Mesodermal cell (in vitro differentiated cells): ENCODE data around the gene MTUS2.

Experiments used
- H3K27ac ChIP-seq: 2 replicates; pipeline ENCODE4 v1.7.0; 2013; ENCODE audit warnings: mild to moderate bottlenecking, low read depth, low read length, moderate library complexity; ENCODE audit not compliant: severe bottlenecking
- H3K36me3 ChIP-seq: 2 replicates; pipeline ENCODE4 v1.7.1; 2013; ENCODE audit warnings: mild to moderate bottlenecking, low read length, moderate library complexity; ENCODE audit not compliant: control insufficient read depth, insufficient read depth
- H3K4me1 ChIP-seq: one replicate; pipeline ENCODE4 v1.7.1; 2013; ENCODE audit warnings: mild to moderate bottlenecking, low read length; ENCODE audit not compliant: insufficient read depth, control insufficient read depth, poor library complexity, severe bottlenecking
- H3K4me3 ChIP-seq: 2 replicates; pipeline ENCODE4 v1.7.0; 2013; ENCODE audit warnings: low read length, control low read depth, mild to moderate bottlenecking; ENCODE audit not compliant: insufficient read depth, poor library complexity, severe bottlenecking; ENCODE audit errors: extremely low read depth
- H3K9me3 ChIP-seq: 2 replicates; pipeline ENCODE4 v1.7.1; 2013; ENCODE audit warnings: mild to moderate bottlenecking, low read length, moderate library complexity; ENCODE audit not compliant: control insufficient read depth
- WGBS, 2 experiments: methylation state at CpG; one replicate each; pipeline ENCODE4 v1.1.5; 2013; ENCODE audit warnings: missing lambda C conversion rate in 2 of 2; ENCODE audit not compliant: insufficient coverage in 2 of 2; 5-methylcytosine and 5-hydroxymethylcytosine counted together

The MTUS2 gene

DNA sequence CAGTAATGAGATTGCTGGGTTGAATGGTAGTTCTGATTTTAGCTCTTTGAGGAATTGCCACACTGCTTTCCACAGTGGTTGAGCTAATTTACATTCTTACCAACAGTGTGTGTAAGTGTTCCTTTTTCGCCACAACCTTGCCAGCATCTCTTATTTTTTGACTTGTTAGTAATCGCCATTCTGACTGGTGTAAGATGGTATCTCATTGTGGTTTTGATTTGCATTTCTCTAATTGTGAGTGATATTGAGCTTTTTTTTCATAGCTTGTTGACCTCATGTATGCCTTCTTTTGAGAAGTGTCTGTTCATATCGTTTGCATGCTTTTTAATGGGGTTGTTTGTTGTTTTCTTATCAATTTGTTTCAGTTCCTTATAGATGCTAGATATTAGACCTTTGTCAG is 245.0 kb downstream of the MTUS2 start:
- H3K27ac ChIP-seq: no peak overlapping the region
- no peaks in the 10 kb centered on the region for H3K36me3 ChIP-seq
- H3K9me3 ChIP-seq: peaks cover 10% of the 10 kb centered on the region
- 60 to 84% methylated on average over 1 to 3 of the region's 3 CpGs for WGBS, 2 experiments
- H3K4me3 ChIP-seq: no peak overlapping the region
- no peaks in the 10 kb centered on the region for H3K4me1 ChIP-seq

DNA sequence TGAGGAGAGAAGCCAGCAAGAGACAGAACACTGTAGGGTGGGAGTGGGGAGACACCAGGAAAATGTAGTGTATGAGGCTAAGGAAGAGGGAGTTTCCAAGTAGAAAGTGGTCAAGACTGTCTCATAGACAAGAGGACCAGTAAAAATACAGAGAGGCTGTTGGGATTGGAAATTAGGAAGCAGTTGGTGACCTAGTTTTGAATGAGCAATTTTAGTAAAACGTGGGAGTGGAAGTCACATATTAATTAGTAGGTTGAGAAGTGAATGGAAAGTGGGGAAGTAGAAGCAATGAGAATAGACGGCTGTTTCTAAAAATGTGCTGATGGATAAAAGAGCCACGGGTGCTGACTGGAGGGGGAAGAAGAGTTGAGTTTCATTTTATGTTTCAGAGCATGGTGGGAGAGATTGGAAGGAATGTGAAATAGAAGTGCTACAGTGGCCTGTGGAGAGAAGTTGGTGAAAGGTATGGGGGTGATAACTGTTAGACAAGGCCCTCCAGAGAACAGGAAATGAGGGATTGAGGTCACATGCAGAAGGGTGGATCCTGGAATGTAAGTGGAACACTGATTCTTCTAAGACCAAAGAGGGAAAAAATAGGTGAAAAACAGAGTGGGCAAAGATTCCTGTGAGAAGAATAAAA is 247.3 kb downstream of the MTUS2 start:
- Histone ChIP-seq H3K4me3 (no peak overlapping the region), H3K36me3 (no peaks in the 10 kb centered on the region), H3K9me3 (peaks cover 7% of the 10 kb centered on the region), H3K27ac (no peak overlapping the region), H3K4me1 (no peaks in the 10 kb centered on the region)
- 42 to 62% methylated on average over 2 to 3 of the region's 3 CpGs for WGBS, 2 experiments

DNA sequence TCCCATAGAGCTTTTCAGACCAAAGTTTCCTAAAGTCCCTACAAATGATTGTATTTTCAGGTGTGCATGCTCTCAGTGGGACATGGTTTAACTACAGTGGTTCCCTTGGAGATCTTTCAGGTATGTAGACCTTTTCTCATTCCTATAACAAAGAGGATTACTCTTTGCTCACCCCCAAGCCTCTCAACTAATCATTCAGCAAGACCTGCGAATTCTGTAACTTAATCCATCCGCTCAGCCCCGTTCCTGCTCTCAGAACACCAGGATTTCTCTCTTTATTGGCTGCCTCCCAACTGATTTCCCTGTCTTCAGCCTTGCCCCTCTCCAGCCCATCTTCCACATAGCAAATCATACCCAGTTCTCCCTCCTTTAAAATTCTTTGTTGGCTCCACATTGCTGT is 253.6 kb downstream of the MTUS2 start:
- no peaks in the 10 kb centered on the region for H3K36me3 ChIP-seq
- no peaks in the 10 kb centered on the region for H3K4me1 ChIP-seq
- H3K9me3 ChIP-seq: no peaks in the 10 kb centered on the region
- 51 to 60% methylated on average over 3 of the region's 3 CpGs for WGBS, 2 experiments
- H3K27ac ChIP-seq: no peak overlapping the region
- H3K4me3 ChIP-seq: no peak overlapping the region

DNA sequence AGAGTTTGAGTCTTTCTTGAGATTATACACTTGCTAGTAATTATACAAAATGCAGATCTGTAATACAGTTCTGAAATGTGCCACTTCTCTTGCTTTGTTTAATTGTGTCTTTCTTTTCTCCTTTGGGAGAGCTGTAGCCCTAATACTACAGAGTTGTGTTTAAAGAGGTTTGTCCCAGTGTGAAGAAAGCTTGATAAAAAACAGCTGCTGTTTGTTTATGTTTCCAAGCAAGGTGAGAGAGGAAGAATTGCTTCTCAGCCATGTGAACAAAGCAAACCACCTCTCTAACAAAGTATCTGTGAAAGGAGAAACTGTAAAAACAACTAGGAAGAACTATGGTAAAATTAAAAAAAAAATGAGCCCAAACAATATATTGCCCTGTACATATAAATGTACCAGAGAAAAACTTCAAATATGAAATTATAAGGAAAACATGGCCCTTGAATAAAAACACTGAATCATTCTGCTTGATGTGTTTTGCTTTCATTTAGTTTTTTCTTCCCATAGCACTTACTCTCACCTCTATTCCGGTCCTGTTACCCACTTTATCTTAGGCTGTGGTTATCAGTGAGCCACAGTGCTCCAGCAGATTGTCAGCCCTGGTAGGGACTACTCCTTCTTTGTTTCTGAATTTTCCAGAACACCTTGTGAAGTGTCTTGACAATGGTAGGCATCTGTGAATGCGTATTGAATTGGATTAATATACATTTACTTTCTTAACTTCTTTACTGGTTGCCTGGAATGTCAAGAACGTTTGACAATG is 257.1 kb downstream of the MTUS2 start:
- Histone ChIP-seq H3K4me3 (no peak overlapping the region), H3K27ac (no peak overlapping the region), H3K36me3 (no peaks in the 10 kb centered on the region), H3K4me1 (no peaks in the 10 kb centered on the region), H3K9me3 (peaks cover 7% of the 10 kb centered on the region)
- WGBS, 2 experiments: 83% methylated on average over 1 of the region's 3 CpGs; no CpG with 5 or more reads in 1 of the 2 experiments

DNA sequence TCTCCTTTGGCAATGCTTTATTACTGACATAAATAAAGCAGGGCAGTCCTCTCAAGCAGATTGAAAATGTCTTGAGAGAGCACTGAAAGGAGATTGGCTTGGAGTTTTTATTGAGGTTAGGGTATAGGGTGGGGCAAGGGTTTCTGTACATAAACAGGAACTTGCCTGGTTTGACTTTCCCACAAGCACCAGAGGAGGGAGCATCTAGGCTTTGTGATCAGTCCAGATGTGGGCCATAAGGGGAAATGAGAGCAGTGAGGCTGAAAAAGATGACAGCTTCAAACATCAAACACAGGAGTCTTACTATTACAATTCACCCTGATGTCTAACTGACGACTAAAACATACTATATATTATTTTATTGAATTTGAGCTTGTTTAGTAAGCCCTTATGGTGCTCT is 260.9 kb downstream of the MTUS2 start:
- no CpG with 5 or more reads among the region's 1 CpG for WGBS, 2 experiments
- Histone ChIP-seq H3K9me3 (peaks cover 7% of the 10 kb centered on the region), H3K36me3 (no peaks in the 10 kb centered on the region), H3K4me1 (no peaks in the 10 kb centered on the region), H3K27ac (no peak overlapping the region), H3K4me3 (no peak overlapping the region)

DNA sequence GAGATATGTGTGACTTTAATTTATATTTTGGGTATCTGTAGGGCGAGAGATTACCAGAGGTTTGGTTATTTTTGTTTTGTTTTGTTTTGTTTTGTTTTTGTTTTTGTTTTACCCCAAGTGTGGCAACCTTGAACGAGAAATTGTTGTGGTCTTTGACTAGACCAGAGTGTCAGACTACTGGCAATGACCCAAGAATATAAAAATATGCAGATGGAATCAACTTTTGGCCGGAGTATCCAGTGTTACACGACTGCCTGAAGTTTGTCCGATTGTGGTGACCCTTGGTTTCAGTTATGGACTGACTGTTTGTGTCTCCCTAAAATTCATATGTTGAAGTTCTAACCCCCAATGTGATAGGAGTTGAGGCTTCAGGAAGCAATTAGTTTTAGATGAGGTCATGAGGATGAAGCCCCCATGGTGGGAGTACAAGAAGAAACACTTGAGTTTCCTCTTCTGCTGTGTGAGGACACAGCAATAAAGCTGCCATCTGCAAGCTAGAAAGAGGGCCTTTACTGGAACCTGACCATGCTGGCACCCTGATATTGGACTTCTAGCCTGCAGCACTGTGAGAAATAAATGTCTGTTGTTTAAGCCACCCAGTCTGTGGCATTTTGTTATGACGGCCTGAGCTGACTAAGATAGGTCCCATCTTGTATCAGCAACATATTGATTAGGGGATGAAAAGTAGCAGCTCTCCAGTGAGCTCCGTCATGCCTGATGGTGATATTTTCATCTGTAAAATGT is 261.7 kb downstream of the MTUS2 start:
- no peak overlapping the region for H3K4me3 ChIP-seq
- peaks cover 7% of the 10 kb centered on the region for H3K9me3 ChIP-seq
- 75 to 77% methylated on average over 4 to 6 of the region's 7 CpGs for WGBS, 2 experiments
- H3K27ac ChIP-seq: no peak overlapping the region
- no peaks in the 10 kb centered on the region for H3K36me3 ChIP-seq
- no peaks in the 10 kb centered on the region for H3K4me1 ChIP-seq

DNA sequence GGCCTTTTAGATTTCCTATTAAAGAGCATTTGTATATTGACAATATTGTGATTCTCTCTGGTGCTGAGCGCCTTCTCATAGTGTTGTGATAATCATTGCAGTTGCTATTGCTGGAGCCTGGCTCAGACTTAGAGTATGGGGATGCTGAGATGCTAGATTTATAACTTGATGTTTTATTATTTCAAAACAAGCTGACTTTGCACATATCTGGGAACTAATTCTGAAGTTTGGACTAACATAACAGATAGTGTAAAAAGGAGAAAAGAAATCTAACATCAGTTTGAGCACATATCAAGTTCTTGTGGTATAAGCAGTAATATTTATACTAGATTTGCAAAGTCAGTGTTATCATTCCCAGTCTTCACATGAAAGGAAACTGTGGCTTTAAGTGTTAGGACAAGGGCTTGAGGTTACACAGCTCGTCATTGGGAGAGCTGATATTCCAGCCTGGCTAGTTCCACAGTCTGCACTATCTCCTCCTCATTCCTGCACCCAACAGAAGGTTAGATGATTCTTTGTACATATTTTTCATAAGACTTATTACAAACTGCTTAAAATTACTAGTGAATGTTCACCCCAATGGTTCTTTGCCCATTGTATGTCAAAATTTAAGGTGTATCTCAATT is 279.8 kb downstream of the MTUS2 start:
- WGBS, 2 experiments: 50 to 70% methylated on average over 1 of the region's 2 CpGs
- Histone ChIP-seq H3K36me3 (no peaks in the 10 kb centered on the region), H3K4me1 (no peaks in the 10 kb centered on the region)

DNA sequence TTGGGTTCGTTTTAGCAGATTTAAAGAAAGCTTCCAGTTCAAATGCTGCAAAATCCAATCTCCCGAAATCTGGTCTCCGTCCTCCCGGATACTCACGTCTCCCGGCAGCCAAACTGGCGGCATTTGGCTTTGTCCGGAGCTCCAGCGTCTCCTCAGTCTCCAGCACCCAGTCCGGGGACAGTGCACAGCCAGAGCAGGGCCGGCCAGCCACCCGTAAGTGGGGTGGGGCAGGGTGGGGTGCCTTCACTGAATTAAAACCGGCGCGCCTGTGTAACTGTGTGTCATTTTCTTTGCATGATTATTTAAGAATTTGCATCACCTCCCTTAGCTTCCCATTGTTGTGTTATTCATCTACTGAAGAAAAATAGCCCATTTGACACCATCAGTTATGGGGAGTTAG is 280.6 kb downstream of the MTUS2 start:
- H3K36me3 ChIP-seq: no peaks in the 10 kb centered on the region
- WGBS, 2 experiments: 77 to 89% methylated on average over 9 to 11 of the region's 15 CpGs
- H3K9me3 ChIP-seq: peaks cover 6% of the 10 kb centered on the region
- H3K27ac ChIP-seq: no peak overlapping the region
- no peaks in the 10 kb centered on the region for H3K4me1 ChIP-seq
- H3K4me3 ChIP-seq: no peak overlapping the region

More for the DNA sequence above, 279.8 kb downstream of the MTUS2 start:
- Histone ChIP-seq H3K4me3 (no peak overlapping the region), H3K9me3 (peaks cover 6% of the 10 kb centered on the region), H3K27ac (no peak overlapping the region)

DNA sequence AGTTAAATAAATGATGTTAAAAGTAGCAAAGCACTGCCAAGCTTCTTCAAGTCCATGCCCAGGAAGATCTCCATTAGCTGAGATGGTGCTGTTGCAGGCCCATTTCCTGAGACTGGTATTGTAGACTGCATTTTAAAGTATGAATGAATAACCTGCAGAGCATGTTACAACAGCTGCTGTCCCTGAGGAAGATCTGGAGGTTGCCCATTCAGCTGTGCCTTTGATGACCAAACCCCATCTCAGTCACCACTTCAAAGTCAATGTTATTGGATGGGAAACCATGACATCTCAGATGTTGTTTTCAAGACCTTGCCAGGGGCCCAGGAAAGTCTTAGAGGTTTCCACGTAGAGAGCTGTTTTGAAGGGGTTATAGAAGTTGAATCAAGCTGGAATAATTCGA is 281.3 kb downstream of the MTUS2 start:
- Histone ChIP-seq H3K9me3 (peaks cover 2% of the 10 kb centered on the region), H3K4me1 (no peaks in the 10 kb centered on the region), H3K36me3 (no peaks in the 10 kb centered on the region), H3K27ac (no peak overlapping the region), H3K4me3 (no peak overlapping the region)
- 23 to 61% methylated on average over 2 of the region's 2 CpGs for WGBS, 2 experiments

DNA sequence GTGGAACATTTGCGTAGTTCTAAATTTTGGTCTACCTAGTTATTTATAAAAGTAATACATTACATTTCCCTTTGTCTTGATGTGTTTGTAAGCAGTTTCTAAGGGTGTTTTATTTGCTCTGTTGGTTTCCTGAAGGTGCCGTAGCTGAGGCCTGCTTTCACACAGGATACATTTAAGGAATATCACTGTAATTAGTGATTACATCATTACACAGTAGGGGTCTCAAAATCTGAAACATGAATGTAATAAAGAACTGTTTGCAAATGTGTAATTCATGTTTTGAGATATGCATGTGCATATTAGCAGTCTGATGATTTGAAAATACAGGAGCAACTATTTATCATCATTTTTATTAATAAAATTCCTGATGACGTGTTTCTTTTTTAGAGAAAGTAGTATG is 281.8 kb downstream of the MTUS2 start:
- Histone ChIP-seq H3K4me1 (no peaks in the 10 kb centered on the region), H3K9me3 (no peaks in the 10 kb centered on the region), H3K36me3 (no peaks in the 10 kb centered on the region), H3K4me3 (no peak overlapping the region), H3K27ac (no peak overlapping the region)
- no CpG with 5 or more reads among the region's 3 CpGs for WGBS, 2 experiments
